CD4-positive, alpha-beta T cell treated with Interleukin-17A for 4 hours (primary cell): Measurements from ENCODE around the gene ITIH3.

ENCODE experiments used
- DNase-seq: peaks from one replicate; pipeline ENCODE4 v3.0.0-alpha.2; 2020; ENCODE audit warnings: mixed read lengths

The ITIH3 gene

DNA sequence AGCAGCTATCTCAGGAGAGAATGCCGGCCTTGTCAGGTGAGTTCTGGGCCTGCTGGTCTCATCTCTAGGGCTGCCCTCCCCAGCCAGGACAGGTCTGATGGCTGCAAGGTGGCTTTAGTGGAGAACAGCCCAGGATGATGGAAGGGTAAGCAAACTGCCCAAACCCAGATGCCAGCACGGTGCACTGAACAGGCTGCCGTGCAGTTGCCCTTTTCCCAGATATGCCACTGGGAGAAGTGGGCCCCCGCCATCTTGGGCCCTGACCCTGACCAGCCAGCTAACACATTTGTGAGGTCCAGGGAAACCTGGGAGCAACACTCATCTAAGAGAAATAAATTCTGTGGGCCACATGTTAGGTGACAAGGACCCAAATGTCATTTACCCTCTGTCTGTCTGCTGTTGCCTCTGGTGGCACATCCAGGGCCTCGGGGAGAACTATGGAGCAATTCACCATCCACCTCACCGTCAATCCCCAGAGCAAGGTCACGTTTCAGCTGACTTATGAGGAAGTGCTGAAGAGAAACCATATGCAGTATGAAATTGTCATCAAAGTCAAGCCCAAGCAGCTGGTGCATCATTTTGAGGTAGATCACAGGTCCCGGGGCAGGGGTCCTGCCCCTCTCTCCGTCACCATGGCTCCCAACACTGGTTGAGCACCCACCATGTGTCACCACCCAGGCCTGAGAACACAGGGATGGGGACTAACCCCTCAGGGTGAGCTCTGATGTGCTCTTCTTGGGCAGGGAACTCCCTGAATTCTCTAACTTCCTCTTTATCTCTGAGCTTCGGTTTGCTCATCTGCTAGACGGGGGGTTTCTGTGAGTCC, 15.4 kb upstream of the ITIH3 start:
- DNase-seq = no peak

DNA sequence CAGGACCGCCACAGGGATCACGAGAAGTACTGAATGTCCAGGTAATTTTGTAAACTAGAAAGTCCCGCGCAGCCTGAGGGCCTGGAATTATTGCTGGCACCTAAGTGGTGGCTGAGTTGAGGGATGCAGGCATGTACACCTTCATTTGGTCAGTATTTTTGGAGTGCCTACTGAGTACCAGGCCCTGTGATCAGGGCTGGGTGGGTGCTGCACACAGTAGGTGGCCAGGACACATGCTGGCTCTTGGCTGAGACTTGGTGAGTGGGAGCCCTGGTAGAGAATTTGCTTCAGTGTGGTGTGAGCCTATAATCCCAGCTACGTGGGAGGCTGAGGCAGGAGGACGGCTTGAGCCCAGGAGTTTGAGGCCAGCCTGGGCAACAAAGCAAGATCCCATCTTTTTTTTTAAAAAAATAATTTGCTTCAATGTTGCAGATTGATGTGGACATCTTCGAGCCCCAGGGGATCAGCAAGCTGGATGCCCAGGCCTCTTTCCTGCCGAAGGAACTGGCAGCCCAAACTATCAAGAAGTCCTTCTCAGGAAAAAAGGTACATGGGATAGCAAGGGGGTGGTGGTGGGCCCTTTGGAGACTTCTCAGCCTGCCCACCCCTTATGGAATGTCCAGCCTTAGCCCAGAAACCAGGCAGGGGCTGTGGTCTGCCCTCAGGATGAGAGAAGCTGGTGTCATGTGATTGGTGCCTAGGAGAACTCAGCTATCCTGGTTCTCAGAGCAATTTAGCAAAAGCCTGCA, 14.6 kb upstream of the ITIH3 start:
- no peak for DNase-seq

DNA sequence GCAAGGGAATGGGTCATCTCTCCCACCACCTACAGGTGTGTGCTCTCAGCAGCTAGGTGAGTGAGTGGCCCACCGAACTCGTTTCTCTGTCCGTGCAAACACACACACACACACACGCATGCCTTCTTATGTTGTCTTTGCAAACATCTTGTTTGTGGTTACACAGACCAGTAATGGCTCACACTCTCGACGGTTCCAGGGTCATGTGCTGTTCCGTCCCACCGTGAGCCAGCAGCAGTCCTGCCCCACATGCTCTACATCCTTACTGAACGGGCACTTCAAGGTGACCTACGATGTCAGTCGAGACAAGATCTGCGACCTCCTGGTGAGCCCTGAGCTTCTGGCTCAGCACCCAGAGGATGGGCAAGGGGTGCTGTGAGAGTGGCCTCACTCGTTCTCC, 12.9 kb upstream of the ITIH3 start:
- no peak for DNase-seq

DNA sequence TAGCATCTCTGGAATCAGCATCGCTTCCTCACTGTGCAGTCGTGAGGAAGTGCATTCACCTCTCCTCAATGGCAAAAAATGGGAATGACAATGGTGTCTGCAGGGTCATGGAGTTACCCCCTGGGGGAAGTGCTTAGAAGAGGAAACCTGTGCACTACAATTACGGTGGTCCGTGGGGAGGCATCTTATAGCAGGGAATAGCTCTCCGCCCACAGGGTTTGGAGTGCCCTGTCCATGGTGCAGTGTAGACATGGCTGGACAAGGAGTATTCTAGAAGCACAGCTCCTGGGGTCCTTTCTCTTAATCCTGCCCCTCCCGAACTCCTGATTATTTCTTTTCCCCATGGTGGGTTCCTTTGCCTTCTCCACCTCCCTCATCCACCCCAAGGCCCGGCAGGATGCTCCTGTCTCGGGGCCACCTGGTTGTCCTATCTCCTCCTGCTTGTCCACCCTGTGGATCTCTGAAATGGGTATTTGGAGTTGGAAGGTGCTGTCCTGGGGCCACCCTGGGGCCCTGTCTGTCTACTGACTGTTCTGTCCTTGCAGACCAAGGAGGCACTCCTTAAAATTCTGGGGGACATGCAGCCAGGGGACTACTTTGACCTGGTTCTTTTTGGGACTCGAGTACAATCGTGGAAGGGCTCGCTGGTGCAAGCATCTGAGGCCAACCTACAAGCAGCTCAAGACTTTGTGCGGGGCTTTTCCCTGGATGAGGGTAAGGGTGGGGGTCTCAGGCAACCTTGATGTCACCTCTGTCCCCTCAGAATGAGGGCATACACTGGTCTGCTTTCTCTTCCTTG, 12.0 kb upstream of the ITIH3 start:
- no peak for DNase-seq

DNA sequence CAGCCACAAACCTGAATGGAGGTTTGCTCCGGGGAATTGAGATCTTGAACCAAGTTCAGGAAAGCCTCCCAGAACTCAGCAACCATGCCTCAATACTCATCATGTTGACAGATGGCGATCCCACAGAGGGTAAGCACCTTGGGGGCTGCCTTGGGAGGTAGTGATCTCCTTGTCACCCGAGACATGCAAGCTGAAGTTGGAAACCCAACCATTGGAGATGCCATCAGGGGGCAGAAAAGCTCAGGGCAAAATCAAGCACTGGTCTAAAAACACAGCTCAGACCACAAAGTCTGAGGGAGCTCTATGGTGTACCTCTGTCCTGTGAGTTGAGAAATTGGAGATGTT, 11.4 kb upstream of the ITIH3 start:
- no peak for DNase-seq

DNA sequence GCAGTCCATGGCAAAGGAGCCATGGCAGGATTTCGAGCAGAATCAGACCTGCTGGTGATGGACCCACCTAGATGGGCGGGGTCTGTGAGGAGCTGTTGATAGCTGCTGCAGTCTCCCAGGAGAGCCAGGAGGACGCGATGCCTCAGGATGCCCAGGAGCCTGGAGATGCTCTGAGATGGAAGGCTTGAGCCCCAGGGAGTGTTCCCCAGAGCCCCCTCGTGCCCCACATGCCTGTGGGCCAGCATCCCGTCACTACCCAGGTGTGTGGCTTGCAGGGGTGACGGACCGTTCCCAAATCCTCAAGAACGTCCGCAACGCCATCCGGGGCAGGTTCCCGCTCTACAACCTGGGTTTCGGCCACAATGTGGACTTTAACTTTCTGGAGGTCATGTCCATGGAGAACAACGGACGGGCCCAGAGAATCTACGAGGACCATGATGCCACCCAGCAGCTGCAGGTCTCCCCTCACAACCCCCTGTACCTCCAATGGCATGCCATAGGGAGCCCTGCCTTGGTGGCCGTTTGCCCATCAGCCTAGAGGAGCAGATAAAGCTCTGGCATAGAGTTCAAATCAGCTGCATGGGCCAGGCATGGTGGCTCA, 10.5 kb upstream of the ITIH3 start:
- DNase-seq = no peak

DNA sequence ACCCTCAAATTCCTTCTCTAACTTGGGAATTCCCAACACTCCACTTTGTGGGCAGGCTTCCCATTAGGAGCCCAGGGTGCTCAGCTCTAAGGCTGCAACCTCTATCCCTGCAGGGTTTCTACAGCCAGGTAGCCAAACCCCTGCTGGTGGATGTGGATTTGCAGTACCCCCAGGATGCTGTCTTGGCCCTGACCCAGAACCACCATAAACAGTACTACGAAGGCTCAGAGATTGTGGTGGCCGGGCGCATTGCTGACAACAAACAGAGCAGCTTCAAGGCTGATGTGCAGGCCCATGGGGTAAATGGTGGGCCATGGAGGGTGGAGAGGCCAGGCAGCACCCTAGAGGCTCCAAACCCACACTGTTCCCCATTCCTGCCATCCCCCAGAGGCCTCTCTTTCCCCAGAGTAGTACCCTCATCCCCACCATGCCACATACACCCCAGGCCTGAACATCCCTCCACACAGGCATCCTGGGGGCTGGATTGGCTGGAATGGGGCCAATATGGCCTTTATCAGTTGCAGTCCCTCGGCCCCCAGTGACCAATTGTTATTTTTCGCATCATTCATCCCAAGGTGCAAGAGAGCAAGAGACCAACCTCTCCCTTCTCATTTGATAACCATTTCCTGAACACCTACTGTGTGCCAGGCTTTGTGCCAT, 9.5 kb upstream of the ITIH3 start:
- no peak for DNase-seq

DNA sequence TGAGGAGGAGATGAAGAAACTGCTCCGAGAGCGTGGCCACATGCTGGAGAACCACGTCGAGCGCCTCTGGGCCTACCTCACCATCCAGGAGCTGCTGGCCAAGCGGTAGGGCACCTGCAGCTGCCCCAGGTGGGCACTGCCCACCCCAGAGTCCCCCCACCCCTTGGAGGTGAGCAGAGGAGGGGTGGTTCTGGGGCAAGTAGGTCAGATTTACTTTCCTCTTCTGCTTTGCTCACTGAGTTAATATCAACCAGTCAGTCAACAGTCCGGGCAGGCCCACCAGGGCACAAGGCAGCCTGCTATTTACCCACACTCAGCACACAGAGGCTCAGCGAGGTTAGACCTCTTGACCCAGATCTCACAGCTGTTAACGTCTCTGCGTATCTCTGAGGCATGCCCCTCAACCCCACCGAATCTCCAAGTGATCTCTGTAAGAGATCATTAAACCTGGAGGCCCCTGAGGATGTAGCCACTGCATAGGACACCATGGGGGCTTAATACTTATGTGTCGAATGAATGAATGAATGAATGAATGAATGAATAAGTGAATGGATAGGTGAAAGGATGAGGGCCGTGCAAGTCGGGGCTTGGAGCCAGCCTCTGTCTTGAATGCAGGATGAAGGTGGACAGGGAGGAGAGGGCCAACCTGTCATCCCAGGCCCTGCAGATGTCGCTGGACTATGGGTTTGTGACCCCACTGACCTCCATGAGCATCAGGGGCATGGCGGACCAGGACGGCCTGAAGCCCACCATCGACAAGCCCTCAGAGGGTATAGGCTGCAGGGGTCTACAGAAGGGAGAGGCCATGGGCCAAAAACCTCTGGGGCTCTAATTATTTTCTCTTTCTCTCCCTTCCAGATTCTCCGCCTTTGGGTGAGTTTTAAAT, 8.0 kb upstream of the ITIH3 start:
- no peak for DNase-seq

DNA sequence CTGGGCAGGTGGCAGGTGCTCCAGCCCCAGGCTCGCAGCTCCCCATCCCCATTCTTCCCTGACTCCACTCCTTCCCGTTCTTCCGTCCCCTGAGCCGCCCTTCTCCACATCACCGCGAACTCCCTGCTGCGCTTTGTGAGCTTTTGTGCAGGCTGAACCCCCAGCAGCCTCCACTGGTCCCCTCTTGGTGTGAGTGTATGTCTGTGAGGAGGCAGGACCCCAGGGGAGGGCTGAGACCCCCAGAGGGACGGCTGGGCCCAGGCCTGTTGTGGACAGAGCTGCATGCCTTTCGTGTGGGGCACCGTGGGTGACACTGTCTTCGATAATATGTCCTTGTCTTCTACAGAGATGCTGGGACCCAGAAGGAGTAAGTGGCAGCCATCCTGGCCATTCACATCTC, 7.3 kb upstream of the ITIH3 start:
- no peak for DNase-seq

DNA sequence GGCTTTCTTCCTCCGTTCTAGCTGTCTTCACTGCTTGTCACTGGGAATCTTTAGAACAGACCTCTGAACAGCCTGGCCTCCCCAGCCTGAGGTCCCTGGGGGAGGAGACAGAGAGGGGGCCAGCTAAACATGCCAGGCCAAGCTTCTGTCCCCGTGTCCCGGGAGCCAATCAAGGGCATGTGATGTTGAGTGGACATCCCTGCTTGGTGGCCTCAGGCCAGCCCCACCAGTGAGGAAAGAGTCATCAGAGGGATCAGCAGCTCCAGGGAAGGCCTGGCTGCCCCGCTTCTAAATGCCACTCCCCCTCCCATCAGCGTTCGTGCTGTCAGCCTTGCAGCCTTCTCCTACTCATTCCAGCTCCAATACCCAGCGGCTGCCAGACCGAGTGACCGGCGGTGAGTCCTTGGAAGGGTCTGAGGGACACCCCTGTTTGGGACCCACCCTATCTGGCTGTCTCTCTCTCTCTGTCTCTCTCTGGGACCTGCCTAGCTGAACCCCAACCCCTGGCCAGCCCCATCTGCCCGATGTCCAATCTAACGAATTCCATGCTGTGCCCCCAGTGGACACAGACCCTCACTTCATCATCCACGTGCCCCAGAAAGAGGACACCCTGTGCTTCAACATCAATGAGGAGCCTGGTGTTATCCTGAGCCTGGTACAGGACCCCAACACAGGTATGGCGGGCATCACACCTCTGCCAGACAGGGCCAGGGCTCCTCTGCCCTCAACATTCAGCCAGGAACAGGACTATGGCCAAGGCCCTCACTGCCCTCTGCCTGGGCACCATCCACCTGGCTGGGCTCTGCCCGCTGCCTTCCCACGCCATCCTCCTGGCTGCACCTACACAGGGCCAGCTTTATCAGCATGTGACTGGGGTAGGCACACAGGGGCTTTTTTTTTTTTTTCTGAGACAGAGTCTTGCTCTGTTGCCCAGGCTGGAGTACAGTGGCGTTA, 6.6 kb upstream of the ITIH3 start:
- no peak for DNase-seq

DNA sequence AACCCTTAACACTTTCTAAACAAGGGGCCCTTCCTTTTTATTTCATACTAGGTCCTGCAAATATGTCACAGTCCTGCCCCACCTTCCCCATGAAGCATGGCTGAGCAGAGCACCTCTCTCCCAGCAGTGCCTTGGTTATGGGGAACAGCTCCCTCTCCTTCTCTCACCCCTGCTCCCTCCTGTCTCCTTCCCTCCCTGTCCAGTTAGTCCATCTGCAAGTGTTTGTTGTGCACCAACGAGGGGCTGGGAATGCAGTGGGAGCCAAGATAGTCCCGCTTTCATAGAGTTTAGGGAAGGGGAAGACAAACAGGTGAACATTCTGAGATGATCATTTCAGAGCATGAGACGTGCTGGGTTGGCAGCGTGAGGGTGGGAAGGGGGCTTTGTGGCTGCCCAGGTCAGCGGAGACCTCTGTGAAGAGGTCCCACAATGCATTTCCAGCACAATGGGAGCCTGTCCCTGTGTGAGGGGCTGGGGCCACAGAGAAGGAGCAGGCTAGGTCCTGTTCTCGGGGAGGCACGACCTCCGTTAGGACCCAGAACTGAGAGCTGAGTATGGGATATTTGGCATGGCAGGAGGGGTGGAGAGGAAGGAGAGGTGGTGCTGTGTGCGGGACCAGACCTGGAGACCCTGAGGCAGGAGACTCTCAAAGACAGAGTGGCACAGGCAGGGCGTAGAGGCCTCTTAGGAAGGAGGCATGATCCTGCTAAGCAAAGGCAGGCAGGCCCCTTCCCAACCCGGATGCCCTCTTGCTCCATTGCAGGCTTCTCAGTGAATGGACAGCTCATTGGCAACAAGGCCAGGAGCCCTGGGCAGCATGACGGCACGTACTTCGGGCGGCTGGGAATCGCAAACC, 5.5 kb upstream of the ITIH3 start:
- DNase-seq = no peak

DNA sequence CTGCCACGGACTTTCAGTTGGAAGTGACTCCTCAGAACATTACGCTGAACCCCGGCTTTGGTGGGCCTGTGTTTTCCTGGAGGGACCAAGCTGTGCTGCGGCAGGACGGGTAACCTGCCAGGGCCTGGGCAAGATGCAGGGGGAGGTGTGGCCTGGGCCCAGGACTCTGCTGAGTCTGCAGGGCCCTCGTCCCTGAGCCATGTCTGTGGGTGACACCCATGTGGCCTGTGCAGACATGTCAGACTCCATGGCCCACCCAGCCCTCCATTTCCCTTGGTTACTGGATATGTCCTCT, 4.9 kb upstream of the ITIH3 start:
- DNase-seq = no peak

DNA sequence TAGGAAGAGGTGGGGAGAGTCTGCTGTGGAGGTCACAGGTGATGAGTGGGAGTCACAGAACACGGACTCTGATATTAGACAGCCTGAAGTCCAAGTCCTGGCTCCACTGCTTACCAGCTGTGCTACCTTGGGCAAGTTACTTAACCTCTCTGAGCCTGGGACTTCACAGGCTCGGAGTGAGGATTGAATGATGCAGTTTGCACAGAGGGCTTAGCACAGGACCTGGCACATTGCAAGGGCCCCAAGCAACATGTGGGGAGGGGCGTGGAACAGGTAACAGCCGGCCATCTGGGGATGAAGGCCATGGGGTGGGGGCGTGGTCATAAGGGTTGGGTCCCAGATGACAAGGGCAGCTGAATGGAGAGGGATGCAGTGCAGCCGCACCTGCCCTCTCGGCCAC, 4.3 kb upstream of the ITIH3 start:
- no peak for DNase-seq

DNA sequence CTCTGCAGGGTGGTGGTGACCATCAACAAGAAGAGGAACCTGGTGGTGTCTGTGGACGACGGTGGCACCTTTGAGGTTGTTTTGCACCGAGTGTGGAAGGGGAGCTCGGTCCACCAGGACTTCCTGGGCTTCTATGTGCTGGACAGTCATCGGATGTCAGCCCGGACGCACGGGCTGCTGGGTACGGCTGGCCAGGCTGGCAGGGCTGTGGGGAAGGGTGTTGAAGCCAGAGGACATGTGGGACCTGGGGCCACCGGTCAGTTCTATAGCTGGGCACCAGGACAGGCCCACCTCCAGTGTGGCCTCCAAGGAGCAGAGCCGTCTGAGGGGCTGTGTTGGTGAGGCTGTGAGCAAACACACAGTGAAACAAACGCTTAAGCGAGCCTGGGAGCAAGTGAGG, 3.9 kb upstream of the ITIH3 start:
- no peak for DNase-seq

DNA sequence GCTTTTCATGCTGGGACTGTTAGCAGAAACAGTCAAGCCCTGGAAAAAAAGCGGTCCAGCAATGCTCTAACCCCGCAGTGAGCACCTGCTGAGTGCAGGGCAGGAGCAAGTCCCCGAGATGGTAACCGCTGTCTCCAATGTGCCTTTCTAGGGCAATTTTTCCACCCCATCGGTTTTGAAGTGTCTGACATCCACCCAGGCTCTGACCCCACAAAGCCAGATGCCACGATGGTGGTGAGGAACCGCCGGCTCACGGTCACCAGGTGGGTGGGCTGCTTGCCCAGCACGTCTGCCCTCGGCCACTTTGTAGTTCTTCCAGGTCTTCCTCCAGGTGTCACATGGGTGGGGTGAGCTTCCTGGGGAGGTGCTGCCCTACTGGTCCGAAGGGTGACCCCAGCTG, 3.2 kb upstream of the ITIH3 start:
- DNase-seq = no peak

DNA sequence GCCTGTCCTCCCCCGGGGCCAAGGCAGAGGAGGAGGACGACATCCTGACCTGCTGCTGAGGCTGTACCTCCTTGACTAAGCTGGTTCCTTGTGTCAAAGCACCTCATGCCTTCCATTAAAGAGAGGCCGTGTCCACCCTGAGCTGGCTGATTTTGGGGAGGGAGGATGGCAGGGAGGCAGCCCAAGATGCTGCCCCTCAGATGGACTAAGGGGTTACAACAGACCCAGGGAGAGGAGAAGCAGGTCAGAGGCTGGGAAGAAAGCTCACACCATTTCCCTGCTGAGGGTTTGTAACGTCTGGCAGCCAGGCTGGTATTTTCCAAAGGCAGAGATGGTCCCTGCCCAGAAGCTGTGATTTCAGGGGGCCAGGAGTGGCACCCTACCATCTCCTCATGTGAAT, 2.7 kb upstream of the ITIH3 start:
- no peak for DNase-seq

DNA sequence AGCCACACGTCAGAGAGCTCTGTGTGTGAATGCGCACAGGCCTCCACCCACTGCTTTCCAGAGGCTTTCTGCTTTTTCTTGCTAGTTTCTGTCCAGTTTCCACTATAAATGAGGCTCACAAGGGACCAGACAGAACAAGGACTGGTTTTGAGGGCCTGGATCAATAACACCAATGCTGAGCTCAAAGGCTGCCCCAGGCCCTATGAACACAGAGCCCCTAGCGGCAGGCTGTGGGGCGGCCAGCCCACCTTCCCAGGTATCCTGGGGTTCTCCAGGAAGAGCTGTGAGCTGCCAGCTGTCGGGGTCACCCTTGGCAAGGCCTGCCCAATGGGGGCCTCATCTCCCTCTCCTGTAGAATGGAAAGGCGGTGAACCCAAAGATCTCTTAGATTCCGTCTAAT, 2.2 kb upstream of the ITIH3 start:
- no peak for DNase-seq

DNA sequence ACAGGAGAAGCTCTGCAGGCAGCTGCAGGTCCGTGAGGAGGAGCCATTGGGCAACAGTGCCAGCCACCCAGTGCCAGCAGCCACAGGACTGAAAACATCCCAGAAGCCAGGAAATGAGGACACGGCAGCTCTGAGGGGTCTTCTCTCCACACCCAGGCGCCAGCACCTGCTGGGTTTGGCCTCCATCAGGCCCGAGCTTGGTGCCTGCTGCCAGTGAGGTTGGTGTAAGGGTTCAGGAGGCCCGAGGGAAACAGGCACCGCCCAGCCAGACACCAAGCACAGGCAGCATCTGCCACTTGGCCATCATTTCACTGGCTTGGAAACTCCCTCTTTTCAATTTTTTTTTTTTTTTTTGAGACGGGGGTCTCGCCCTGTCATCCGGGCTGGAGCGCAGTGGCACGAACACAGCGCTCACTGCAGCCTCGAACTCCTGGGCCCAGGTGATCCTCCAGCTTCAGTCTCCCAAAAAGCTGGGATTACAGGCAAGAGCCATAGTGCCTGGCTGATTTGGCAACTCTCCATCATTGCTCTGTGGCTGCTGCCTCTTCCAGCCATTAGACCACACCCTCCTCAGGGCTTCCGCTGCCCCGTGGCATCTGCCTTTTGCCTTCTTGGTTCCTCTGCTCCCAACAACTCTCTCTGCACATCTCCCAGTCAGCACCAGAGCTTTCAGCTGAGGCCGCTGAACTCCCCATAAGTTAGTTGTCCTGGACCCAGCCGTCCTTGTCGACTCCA, 1.5 kb upstream of the ITIH3 start:
- DNase-seq = no peak
